ENCODE measurements around the gene CD34. TPM values are rescaled to one million over a fixed set of nuclear protein-coding genes. Genes with fewer than 3 reads are reported as not detected.

The CD34 gene
- total RNA-seq, 2 experiments from 2014 or later: 0.05 TPM; not detected in 1

DNA sequence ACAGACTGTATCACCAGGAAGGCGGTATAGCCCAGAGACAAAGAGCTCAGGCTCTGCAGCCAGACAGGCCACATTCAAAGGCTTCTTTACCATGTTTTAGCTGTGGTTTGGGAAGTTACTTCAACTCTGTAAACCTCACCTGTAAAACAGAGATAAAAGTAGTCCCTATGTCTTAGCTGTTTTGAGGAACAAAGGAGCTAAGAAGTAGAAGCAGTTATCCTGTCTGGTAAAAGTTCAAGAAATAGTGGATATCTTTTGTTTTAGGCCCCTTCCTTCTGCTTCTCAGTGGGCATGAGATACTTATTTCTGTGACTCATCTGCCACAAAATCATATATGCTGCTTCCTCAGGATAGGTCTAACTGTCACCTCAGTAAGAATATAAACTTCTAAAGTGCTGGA, 6.5 kb downstream of the CD34 start:
- Mint-ChIP-seq H3K36me3 (ENCODE audit: low read depth) (no peaks in the 10 kb centered on the region), H3K4me1 (peaks cover 28% of the 10 kb centered on the region), H3K27ac (no peak overlapping the region), H3K9me3 (no peaks in the 10 kb centered on the region), H3K4me3 (no peak overlapping the region), H3K27me3 (peaks cover 18% of the 10 kb centered on the region)
- no peak for DNase-seq
- ChIA-PET POLR2A (interaction anchor here (0.6 kb wide), 1 partner anchor 36 kb away, joined by 6 read pairs; no protein-coding TSS in a partner anchor), CTCF (interaction anchor here (1.0 to 1.2 kb wide), 3 partner anchors 10 to 24 kb away, joined by 3 to 4 read pairs (median 3); no protein-coding TSS in a partner anchor)

GRCh38 chr1:207903767-207904166, 7.2 kb downstream of the CD34 start:
- Mint-ChIP-seq H3K36me3 (ENCODE audit: low read depth) (no peaks in the 10 kb centered on the region), H3K27me3 (peaks cover 12% of the 10 kb centered on the region), H3K4me3 (no peak overlapping the region), H3K4me1 (peaks cover 28% of the 10 kb centered on the region), H3K27ac (no peak overlapping the region), H3K9me3 (no peaks in the 10 kb centered on the region)
- ChIA-PET POLR2A (no interaction called here), CTCF (interaction anchor here (1.0 to 1.4 kb wide), 3 partner anchors 8 to 12 kb away, joined by 3 to 4 read pairs (median 4); partner anchors contain the start of gene CD34)
- no peak for DNase-seq

DNA sequence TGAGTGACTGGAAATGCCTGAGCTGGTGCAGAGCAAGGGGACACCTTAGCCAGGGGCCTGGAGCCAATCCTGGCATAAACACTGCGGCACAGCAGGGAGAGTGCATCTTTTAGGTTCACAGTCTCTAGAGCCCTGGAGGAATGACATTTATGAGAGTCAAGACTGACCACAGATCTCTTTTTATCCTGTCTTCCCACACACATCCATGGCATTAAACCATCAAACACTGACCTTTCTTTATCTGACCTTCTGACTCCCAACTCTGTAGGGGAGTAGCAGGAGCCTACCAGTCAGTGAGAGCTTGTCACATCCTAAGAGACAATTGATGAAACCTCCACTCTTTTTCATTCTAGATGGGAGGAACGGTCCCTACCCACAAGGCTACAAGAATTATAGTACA, 7.9 kb downstream of the CD34 start:
- Mint-ChIP-seq H3K4me1 (peaks cover 28% of the 10 kb centered on the region), H3K9me3 (no peaks in the 10 kb centered on the region)
- POLR2A ChIA-PET: no interaction called here

GRCh38 chr1:207902566-207902965, 8.4 kb downstream of the CD34 start:
- Mint-ChIP-seq H3K27ac (no peak overlapping the region), H3K4me1 (peaks cover 28% of the 10 kb centered on the region), H3K36me3 (ENCODE audit: low read depth) (no peaks in the 10 kb centered on the region), H3K9me3 (no peaks in the 10 kb centered on the region), H3K27me3 (peaks cover 4% of the 10 kb centered on the region), H3K4me3 (no peak overlapping the region)
- DNase-seq: no peak
- CTCF ChIA-PET: interaction anchor here (1.4 to 1.5 kb wide), 2 partner anchors 9 to 17 kb away, joined by 4 to 9 read pairs; partner anchors contain the start of gene CD34
- POLR2A ChIA-PET: no interaction called here

More for the DNA sequence above, 7.9 kb downstream of the CD34 start:
- no peak for DNase-seq
- CTCF ChIA-PET: interaction anchor here (1.4 to 1.5 kb wide), 2 partner anchors 8 to 18 kb away, joined by 4 to 9 read pairs; partner anchors contain the start of gene CD34
- Mint-ChIP-seq H3K27ac (no peak overlapping the region), H3K27me3 (peaks cover 9% of the 10 kb centered on the region), H3K36me3 (ENCODE audit: low read depth) (no peaks in the 10 kb centered on the region), H3K4me3 (no peak overlapping the region)

- H3K36me3 Mint-ChIP-seq (ENCODE audit: low read depth): no peaks in the 10 kb centered on the region
- POLR2A ChIA-PET: no interaction called here
- DNase-seq: no peak
Observed at GRCh38 chr1:207901041-207901653, 9.8 kb downstream of the CD34 start.

GRCh38 chr1:207898836-207899235, 12.1 kb downstream of the CD34 start:
- no peaks in the 10 kb centered on the region for H3K36me3 Mint-ChIP-seq (ENCODE audit: low read depth)
- peaks cover 19% of the 10 kb centered on the region for H3K4me1 Mint-ChIP-seq
- no peak overlapping the region for H3K27ac Mint-ChIP-seq
- ChIA-PET POLR2A (no interaction called here), CTCF (interaction anchor here (1.2 to 1.4 kb wide), 2 partner anchors 14 to 22 kb away, joined by 3 to 4 read pairs; no protein-coding TSS in a partner anchor)
- H3K4me3 Mint-ChIP-seq: no peak overlapping the region
- no peak for DNase-seq
- H3K27me3 Mint-ChIP-seq: peaks cover 12% of the 10 kb centered on the region
- no peaks in the 10 kb centered on the region for H3K9me3 Mint-ChIP-seq

More at GRCh38 chr1:207901041-207901653, 9.8 kb downstream of the CD34 start:
- H3K9me3 Mint-ChIP-seq: no peaks in the 10 kb centered on the region
- H3K27ac Mint-ChIP-seq: no peak overlapping the region
- peaks cover 2% of the 10 kb centered on the region for H3K27me3 Mint-ChIP-seq
- H3K4me3 Mint-ChIP-seq: no peak overlapping the region
- H3K4me1 Mint-ChIP-seq: peaks cover 28% of the 10 kb centered on the region
- CTCF ChIA-PET: interaction anchor here (0.9 to 1.8 kb wide), 2 partner anchors 16 to 32 kb away, joined by 3 to 5 read pairs; no protein-coding TSS in a partner anchor

- POLR2A ChIA-PET: no interaction called here
- Mint-ChIP-seq H3K4me3 (no peak overlapping the region), H3K36me3 (ENCODE audit: low read depth) (no peaks in the 10 kb centered on the region), H3K27me3 (peaks cover 12% of the 10 kb centered on the region), H3K9me3 (no peaks in the 10 kb centered on the region), H3K4me1 (peaks cover 14% of the 10 kb centered on the region), H3K27ac (no peak overlapping the region)
- CTCF ChIA-PET: interaction anchor here (1.4 to 2.5 kb wide), 2 partner anchors 12 to 22 kb away, joined by 3 to 6 read pairs; no protein-coding TSS in a partner anchor
- DNase-seq: no peak
Observed at GRCh38 chr1:207898260-207898659, 12.7 kb downstream of the CD34 start.

- no peaks in the 10 kb centered on the region for H3K9me3 Mint-ChIP-seq
- peaks cover 12% of the 10 kb centered on the region for H3K27me3 Mint-ChIP-seq
- ChIA-PET POLR2A (no interaction called here), CTCF (interaction anchor here (1.4 to 4.8 kb wide), 4 partner anchors 10 to 66 kb away, joined by 5 to 18 read pairs (median 6); no protein-coding TSS in a partner anchor)
- DNase-seq: no peak
- no peak overlapping the region for H3K27ac Mint-ChIP-seq
- H3K4me3 Mint-ChIP-seq: no peak overlapping the region
- H3K36me3 Mint-ChIP-seq (ENCODE audit: low read depth): no peaks in the 10 kb centered on the region
- H3K4me1 Mint-ChIP-seq: peaks cover 14% of the 10 kb centered on the region
Observed at GRCh38 chr1:207897188-207897587, 13.7 kb downstream of the CD34 start.

GRCh38 chr1:207896547-207896946, 14.4 kb downstream of the CD34 start:
- Mint-ChIP-seq H3K36me3 (ENCODE audit: low read depth) (no peaks in the 10 kb centered on the region), H3K4me3 (no peak overlapping the region), H3K9me3 (no peaks in the 10 kb centered on the region), H3K4me1 (peaks cover 8% of the 10 kb centered on the region), H3K27me3 (peaks cover 12% of the 10 kb centered on the region), H3K27ac (no peak overlapping the region)
- ChIA-PET POLR2A (no interaction called here), CTCF (interaction anchor here (0.9 to 4.8 kb wide), 5 partner anchors 10 to 66 kb away, joined by 3 to 18 read pairs (median 6); no protein-coding TSS in a partner anchor)
- DNase-seq: no peak

GRCh38 chr1:207894704-207895103, 16.2 kb downstream of the CD34 start:
- Mint-ChIP-seq H3K27me3 (peaks cover 12% of the 10 kb centered on the region), H3K9me3 (no peaks in the 10 kb centered on the region), H3K4me3 (no peak overlapping the region), H3K27ac (no peak overlapping the region), H3K36me3 (ENCODE audit: low read depth) (no peaks in the 10 kb centered on the region), H3K4me1 (no peaks in the 10 kb centered on the region)
- ChIA-PET POLR2A (no interaction called here), CTCF (interaction anchor here (0.9 to 4.8 kb wide), 5 partner anchors 10 to 69 kb away, joined by 3 to 18 read pairs (median 3); no protein-coding TSS in a partner anchor)
- DNase-seq: no peak

DNA sequence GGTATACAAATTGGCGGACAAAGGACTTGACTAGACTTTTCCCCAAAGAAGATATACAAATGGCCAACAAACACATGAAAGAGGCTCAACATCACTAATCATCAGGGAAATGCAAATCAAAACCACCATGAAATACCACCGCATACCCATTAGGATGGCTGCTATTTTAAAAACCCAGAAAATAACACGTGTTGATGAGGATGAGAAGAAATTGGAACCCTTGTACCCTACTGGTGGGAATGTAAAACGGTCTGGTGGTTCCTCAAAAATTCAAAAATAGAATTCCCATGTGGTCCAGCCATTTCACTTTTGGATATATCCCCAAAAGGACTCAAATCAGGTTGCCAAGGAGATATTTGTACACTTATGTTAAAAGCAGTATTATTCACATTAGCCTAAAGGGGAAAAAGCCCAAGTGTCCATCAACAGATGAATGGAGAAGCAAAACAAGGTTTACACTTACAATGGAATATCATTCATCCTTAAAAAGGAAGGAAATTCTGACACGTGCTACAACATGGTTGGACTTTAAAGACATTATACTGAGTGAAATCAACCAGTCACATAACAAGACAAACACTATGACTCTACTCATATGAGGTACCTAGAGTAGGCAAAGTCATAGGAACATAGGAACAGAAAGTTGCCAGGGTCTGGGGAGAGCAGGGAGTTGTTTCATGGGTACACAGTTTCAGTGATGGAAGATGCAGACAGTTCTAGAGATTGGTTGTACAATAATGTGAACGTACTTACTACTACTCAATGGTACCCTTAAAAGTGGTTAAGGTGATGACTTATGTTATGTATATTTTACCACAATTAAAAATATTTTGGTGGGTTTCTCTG, 17.0 kb downstream of the CD34 start:
- Mint-ChIP-seq H3K36me3 (ENCODE audit: low read depth) (no peaks in the 10 kb centered on the region), H3K27ac (no peak overlapping the region), H3K27me3 (peaks cover 12% of the 10 kb centered on the region), H3K4me3 (no peak overlapping the region), H3K4me1 (no peaks in the 10 kb centered on the region), H3K9me3 (no peaks in the 10 kb centered on the region)
- POLR2A ChIA-PET: no interaction called here
- CTCF ChIA-PET: interaction anchor here (0.9 to 4.8 kb wide), 5 partner anchors 9 to 69 kb away, joined by 3 to 18 read pairs (median 3); no protein-coding TSS in a partner anchor
- DNase-seq: no peak

GRCh38 chr1:207892764-207893163, 18.2 kb downstream of the CD34 start:
- ChIA-PET CTCF (interaction anchor here (0.6 to 4.8 kb wide), 3 partner anchors 8 to 20 kb away, joined by 3 to 18 read pairs (median 3); no protein-coding TSS in a partner anchor), POLR2A (no interaction called here)
- no peak for DNase-seq
- H3K9me3 Mint-ChIP-seq: no peaks in the 10 kb centered on the region
- H3K27me3 Mint-ChIP-seq: peaks cover 12% of the 10 kb centered on the region
- H3K27ac Mint-ChIP-seq: no peak overlapping the region
- H3K4me1 Mint-ChIP-seq: no peaks in the 10 kb centered on the region
- H3K4me3 Mint-ChIP-seq: no peak overlapping the region
- H3K36me3 Mint-ChIP-seq (ENCODE audit: low read depth): no peaks in the 10 kb centered on the region

- DNase-seq: no peak
- ChIA-PET CTCF (no interaction called here), POLR2A (no interaction called here)
- no peaks in the 10 kb centered on the region for H3K9me3 Mint-ChIP-seq
- peaks cover 12% of the 10 kb centered on the region for H3K27me3 Mint-ChIP-seq
- no peak overlapping the region for H3K27ac Mint-ChIP-seq
- no peak overlapping the region for H3K4me3 Mint-ChIP-seq
- peaks cover 3% of the 10 kb centered on the region for H3K4me1 Mint-ChIP-seq
- no peaks in the 10 kb centered on the region for H3K36me3 Mint-ChIP-seq (ENCODE audit: low read depth)
Observed at GRCh38 chr1:207891148-207891547, 19.8 kb downstream of the CD34 start.

Data from activated CD4-positive, alpha-beta T cell treated with anti-CD3 and anti-CD28 coated beads, Interleukin-2, amount 10 ng/mL, durations not matched to agents 7 days and 5 days (primary cell).